ENCODE data around the gene ZNRD2. TPM values are rescaled to one million over a fixed set of nuclear protein-coding genes. Genes with fewer than 3 reads are reported as not detected.
A peak's percentile ranks its signal among the peaks of the same experiment; 100 is the strongest.

ZNRD2 gene
- total RNA-seq, 1 donor from 2014 or later = 45.1 TPM

- peaks cover 27% of the 10 kb centered on the region for H4K20me1 ChIP-seq (ENCODE audit: insufficient read depth, low read length)
- peak overlapping the region; percentile 85 for H2AFZ ChIP-seq (ENCODE audit: low read depth, low read length)
- H3K36me3 Mint-ChIP-seq (ENCODE audit: low read depth, unreplicated experiment) = peaks cover 2% of the 10 kb centered on the region
- H3K9ac ChIP-seq (ENCODE audit: low read length) = peak overlapping the region; percentile 91
- TF ChIP-seq EZH2 (IDR thresholded peaks at IDR 0.05; ENCODE audit: insufficient read depth, low read length) (no peak), CTCF (IDR thresholded peaks at IDR 0.05; ENCODE audit: insufficient read depth, low read depth, low read length) (no peak)
- H3K36me3 ChIP-seq (ENCODE audit: insufficient read depth, low read length) = no peaks in the 10 kb centered on the region
- H3K4me1 Mint-ChIP-seq (ENCODE audit: low read depth, unreplicated experiment) = peaks cover 25% of the 10 kb centered on the region
- peaks cover 58% of the 10 kb centered on the region for H3K79me2 ChIP-seq (ENCODE audit: insufficient read depth, low read length)
- H3K27me3 Mint-ChIP-seq (ENCODE audit: low read depth, unreplicated experiment) = no peaks in the 10 kb centered on the region
- no peaks in the 10 kb centered on the region for H3K9me3 Mint-ChIP-seq (ENCODE audit: unreplicated experiment)
- H3K4me1 ChIP-seq (ENCODE audit: insufficient read depth, low read length) = peaks cover 49% of the 10 kb centered on the region
- H3K27me3 ChIP-seq (ENCODE audit: insufficient read depth, low read length) = no peaks in the 10 kb centered on the region
- no peaks in the 10 kb centered on the region for H3K9me3 ChIP-seq (ENCODE audit: insufficient read depth, low read depth, low read length)
- peak overlapping the region; percentile 91 for H3K4me3 ChIP-seq (ENCODE audit: insufficient read depth, low read depth, low read length)
- peak overlapping the region; percentile 72 for H3K27ac ChIP-seq (ENCODE audit: low read depth, low read length)
- FAIRE-seq = no peak
- peak overlapping the region; percentile 98 for H3K4me3 Mint-ChIP-seq (ENCODE audit: unreplicated experiment)
- peak overlapping the region; percentile 87 for H3K27ac Mint-ChIP-seq (ENCODE audit: unreplicated experiment)
- H3K4me2 ChIP-seq (ENCODE audit: low read length) = peak overlapping the region; percentile 98
- no peak for DNase-seq (ENCODE audit: low read depth)
These were observed 909 bp upstream of the ZNRD2 start for GRCh38 chr11:65569164-65569972.

- Histone ChIP-seq H3K27ac (ENCODE audit: low read depth, low read length) (peak overlapping the region; percentile 37), H3K9me3 (ENCODE audit: insufficient read depth, low read depth, low read length) (no peaks in the 10 kb centered on the region), H2AFZ (ENCODE audit: low read depth, low read length) (no peak overlapping the region), H3K27me3 (ENCODE audit: insufficient read depth, low read length) (no peaks in the 10 kb centered on the region), H3K36me3 (ENCODE audit: insufficient read depth, low read length) (no peaks in the 10 kb centered on the region), H3K4me2 (ENCODE audit: low read length) (peak overlapping the region; percentile 98), H3K4me3 (ENCODE audit: insufficient read depth, low read depth, low read length) (peak overlapping the region; percentile 91), H3K9ac (ENCODE audit: low read length) (peak overlapping the region; percentile 91), H3K4me1 (ENCODE audit: insufficient read depth, low read length) (peaks cover 53% of the 10 kb centered on the region), H3K79me2 (ENCODE audit: insufficient read depth, low read length) (peaks cover 58% of the 10 kb centered on the region), H4K20me1 (ENCODE audit: insufficient read depth, low read length) (peaks cover 30% of the 10 kb centered on the region)
- Mint-ChIP-seq H3K27ac (ENCODE audit: unreplicated experiment) (peak overlapping the region; percentile 85), H3K4me1 (ENCODE audit: low read depth, unreplicated experiment) (peaks cover 30% of the 10 kb centered on the region), H3K27me3 (ENCODE audit: low read depth, unreplicated experiment) (no peaks in the 10 kb centered on the region), H3K4me3 (ENCODE audit: unreplicated experiment) (peak overlapping the region; percentile 98), H3K36me3 (ENCODE audit: low read depth, unreplicated experiment) (peaks cover 2% of the 10 kb centered on the region), H3K9me3 (ENCODE audit: unreplicated experiment) (no peaks in the 10 kb centered on the region)
- DNase-seq (ENCODE audit: low read depth) (no peak), FAIRE-seq (no peak)
- no peak for TF ChIP-seq CTCF (IDR thresholded peaks at IDR 0.05; ENCODE audit: insufficient read depth, low read depth, low read length)
- TF ChIP-seq EZH2 (IDR thresholded peaks at IDR 0.05; ENCODE audit: insufficient read depth, low read length) = no peak
These were observed 1.1 kb downstream of the ZNRD2 start for GRCh38 chr11:65571420-65571819.

- no peaks in the 10 kb centered on the region for H3K27me3 Mint-ChIP-seq (ENCODE audit: low read depth, unreplicated experiment)
- H3K4me2 ChIP-seq (ENCODE audit: low read length) = peak overlapping the region; percentile 98
- no peaks in the 10 kb centered on the region for H3K9me3 Mint-ChIP-seq (ENCODE audit: unreplicated experiment)
- no peaks in the 10 kb centered on the region for H3K36me3 ChIP-seq (ENCODE audit: insufficient read depth, low read length)
- H3K27me3 ChIP-seq (ENCODE audit: insufficient read depth, low read length) = no peaks in the 10 kb centered on the region
- peak overlapping the region; percentile 79 for H3K9ac ChIP-seq (ENCODE audit: low read length)
- FAIRE-seq (no peak), DNase-seq (ENCODE audit: low read depth) (no peak)
- no peak for TF ChIP-seq EZH2 (IDR thresholded peaks at IDR 0.05; ENCODE audit: insufficient read depth, low read length)
- peak; percentile 24 for TF ChIP-seq CTCF (IDR thresholded peaks at IDR 0.05; ENCODE audit: insufficient read depth, low read depth, low read length)
- no peak overlapping the region for H3K27ac ChIP-seq (ENCODE audit: low read depth, low read length)
- no peak overlapping the region for H2AFZ ChIP-seq (ENCODE audit: low read depth, low read length)
- H3K36me3 Mint-ChIP-seq (ENCODE audit: low read depth, unreplicated experiment) = peaks cover 2% of the 10 kb centered on the region
- H3K79me2 ChIP-seq (ENCODE audit: insufficient read depth, low read length) = peaks cover 54% of the 10 kb centered on the region
- H3K4me3 Mint-ChIP-seq (ENCODE audit: unreplicated experiment) = peak overlapping the region; percentile 98
- H3K4me1 ChIP-seq (ENCODE audit: insufficient read depth, low read length) = peaks cover 58% of the 10 kb centered on the region
- no peaks in the 10 kb centered on the region for H3K9me3 ChIP-seq (ENCODE audit: insufficient read depth, low read depth, low read length)
- H4K20me1 ChIP-seq (ENCODE audit: insufficient read depth, low read length) = peaks cover 30% of the 10 kb centered on the region
- peaks cover 34% of the 10 kb centered on the region for H3K4me1 Mint-ChIP-seq (ENCODE audit: low read depth, unreplicated experiment)
- H3K27ac Mint-ChIP-seq (ENCODE audit: unreplicated experiment) = peak overlapping the region; percentile 85
- peak overlapping the region; percentile 79 for H3K4me3 ChIP-seq (ENCODE audit: insufficient read depth, low read depth, low read length)
These were observed 1.7 kb downstream of the ZNRD2 start for GRCh38 chr11:65571940-65572339.

Measured in astrocyte (in vitro differentiated cells and primary cell).